C4-2B (cell line): ENCODE measurements around the gene ARHGDIB.

ENCODE experiments used
- H3K27ac ChIP-seq: fragments of 450-650 bp; 2 replicates; pipeline ENCODE4 v1.5.1; 2017
- ZFX ChIP-seq: fragments of 450-650 bp; IDR thresholded peaks from 2 replicates; pipeline ENCODE4 v1.6.1; 2017
- TF ChIP-seq, protein P1 (sequence below): fragments of 450-650 bp; conservative IDR thresholded peaks from 2 replicates; pipeline ENCODE4 v1.5.1; 2017; ENCODE audit warnings: mild to moderate bottlenecking

The ARHGDIB gene

DNA sequence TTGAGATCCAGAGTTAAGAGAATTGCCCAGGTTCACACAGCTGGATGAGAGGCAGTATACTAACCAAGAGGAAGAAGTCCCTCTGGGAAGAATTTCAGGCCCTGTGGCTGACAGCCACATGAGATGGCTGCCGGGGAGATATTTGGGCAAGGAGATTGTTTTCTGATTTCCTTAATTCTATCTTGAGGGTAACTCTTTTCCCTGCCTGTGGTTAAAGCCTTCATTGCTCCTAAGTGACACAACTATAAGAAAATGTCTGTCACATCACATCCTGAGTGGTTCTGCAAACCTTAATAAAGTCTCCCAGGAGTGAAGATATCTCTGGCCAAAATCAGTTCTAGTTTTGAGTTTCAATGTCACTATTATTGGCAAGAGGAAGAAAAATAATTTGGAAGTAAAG, 9.6 kb downstream of the ARHGDIB start:
- H3K27ac ChIP-seq: no peak overlapping the region
- no peak for TF ChIP-seq ZFX
- TF ChIP-seq, protein P1, sequence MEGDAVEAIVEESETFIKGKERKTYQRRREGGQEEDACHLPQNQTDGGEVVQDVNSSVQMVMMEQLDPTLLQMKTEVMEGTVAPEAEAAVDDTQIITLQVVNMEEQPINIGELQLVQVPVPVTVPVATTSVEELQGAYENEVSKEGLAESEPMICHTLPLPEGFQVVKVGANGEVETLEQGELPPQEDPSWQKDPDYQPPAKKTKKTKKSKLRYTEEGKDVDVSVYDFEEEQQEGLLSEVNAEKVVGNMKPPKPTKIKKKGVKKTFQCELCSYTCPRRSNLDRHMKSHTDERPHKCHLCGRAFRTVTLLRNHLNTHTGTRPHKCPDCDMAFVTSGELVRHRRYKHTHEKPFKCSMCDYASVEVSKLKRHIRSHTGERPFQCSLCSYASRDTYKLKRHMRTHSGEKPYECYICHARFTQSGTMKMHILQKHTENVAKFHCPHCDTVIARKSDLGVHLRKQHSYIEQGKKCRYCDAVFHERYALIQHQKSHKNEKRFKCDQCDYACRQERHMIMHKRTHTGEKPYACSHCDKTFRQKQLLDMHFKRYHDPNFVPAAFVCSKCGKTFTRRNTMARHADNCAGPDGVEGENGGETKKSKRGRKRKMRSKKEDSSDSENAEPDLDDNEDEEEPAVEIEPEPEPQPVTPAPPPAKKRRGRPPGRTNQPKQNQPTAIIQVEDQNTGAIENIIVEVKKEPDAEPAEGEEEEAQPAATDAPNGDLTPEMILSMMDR: no peak

DNA sequence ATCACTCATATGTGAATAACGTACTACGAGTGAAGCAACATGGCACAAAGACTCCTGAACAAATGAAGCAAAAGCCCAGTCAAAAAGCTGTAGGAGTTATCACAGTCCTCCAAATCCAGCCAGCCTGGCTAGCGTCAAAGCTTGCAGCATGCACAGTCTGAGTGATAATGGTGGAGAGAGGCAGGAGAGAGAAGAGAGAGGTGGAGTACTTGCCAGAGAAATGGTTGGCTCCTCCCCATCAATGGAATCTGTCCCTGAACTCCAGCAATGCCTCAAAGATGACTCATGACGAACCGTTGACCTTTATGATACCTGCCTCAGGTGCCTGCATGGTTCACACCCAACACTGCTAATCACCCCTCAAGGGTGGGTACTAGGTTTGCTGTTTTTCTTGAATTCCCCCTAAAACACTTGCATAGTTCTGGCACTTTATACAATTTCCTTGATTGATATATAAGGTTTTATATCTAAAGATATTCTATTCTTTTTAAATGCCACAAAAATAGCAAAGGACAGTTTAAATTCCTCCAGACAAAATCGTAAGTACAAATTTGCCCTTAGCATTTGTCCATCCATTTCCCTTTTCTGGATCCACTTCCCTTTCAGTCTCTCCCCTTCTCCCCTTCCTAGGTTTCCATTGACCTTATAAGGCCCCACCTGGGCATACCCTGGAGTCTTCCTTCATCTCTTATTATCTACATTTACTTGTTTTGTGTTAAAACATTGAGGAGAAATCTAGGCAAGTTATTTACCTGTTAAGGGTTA, 10.2 kb downstream of the ARHGDIB start:
- TF ChIP-seq ZFX: no peak
- TF ChIP-seq, protein P1: no peak
- H3K27ac ChIP-seq: no peak overlapping the region

DNA sequence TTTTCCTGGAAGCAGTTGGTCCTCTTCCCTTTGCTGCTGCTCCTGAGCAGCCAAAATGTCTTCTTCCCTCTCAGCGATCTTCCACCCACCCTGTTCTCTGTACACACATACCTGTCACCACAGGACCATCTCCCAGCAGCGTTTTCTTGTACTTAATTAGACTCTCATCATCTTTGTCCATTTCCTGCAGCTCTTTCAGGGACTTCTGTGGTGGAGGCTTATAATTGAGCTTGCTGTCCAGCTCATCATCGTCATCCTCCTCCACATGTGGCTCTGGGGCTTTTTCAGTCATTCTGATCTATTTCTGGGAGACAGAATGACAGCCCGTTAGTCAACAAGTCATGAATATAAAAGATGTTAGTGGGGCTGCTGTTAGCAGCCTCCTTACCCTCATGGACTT, 11.0 kb downstream of the ARHGDIB start:
- TF ChIP-seq ZFX: no peak
- TF ChIP-seq, protein P1: no peak
- no peak overlapping the region for H3K27ac ChIP-seq

DNA sequence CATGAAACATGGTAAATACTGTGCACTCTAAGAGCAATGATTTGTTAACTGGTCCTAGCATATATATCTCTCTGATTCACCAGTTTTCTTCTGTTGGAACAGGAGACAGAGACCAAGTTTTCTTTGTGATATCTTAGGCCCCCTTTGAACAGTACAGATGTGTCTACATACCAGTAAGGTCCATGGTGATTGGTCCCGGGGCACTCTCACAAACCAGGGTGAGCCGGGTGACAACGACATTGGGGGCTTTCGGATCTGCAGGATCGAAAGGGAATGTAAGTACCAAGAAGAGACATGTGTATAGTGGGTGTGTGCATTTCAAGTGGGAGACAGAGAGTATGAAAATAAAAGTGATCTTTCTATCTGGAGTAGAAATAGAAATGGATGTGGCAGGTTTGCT, 11.8 kb downstream of the ARHGDIB start:
- H3K27ac ChIP-seq: no peak overlapping the region
- no peak for TF ChIP-seq ZFX
- TF ChIP-seq, protein P1: no peak

DNA sequence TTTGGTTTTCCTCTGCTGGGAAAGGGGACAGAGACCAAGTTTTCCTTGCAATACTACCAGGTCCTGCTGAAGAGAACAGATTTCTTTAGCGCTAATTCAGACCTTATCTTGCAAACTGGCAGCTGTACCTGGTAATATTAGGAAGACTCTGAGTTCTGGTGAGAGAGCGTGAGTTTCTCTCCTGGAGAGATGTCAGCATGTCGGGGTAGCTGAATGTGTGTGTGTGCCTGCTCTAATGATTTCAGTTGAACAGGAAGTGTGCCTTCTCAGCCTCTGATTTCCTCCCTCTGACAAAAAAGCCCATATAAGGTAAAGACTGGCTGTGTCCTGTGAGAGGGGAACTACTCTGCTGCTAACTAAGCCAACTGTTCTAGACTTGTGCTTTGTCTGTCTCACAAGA, 12.7 kb downstream of the ARHGDIB start:
- H3K27ac ChIP-seq: no peak overlapping the region
- TF ChIP-seq, protein P1: no peak
- TF ChIP-seq ZFX: no peak

DNA sequence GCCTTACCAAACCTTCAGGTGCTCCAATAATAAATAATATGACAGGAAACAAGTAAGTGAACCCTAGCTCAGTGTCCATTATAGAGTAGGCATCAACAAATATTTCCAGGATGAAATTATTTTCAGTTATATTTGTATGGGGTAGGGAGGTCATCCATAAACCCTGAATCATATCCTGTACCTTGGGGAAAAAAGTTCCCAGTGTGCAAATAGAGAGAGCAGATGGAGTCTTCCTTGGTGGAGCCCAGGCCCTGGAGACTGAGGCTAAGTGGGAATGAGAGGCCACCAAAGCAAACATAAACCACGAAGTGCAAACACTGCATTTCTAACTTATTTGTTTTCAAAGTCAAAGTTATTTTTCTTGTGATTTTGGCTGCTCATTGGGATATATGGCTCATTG, 14.5 kb downstream of the ARHGDIB start:
- TF ChIP-seq, protein P1: no peak
- TF ChIP-seq ZFX: no peak
- no peak overlapping the region for H3K27ac ChIP-seq

DNA sequence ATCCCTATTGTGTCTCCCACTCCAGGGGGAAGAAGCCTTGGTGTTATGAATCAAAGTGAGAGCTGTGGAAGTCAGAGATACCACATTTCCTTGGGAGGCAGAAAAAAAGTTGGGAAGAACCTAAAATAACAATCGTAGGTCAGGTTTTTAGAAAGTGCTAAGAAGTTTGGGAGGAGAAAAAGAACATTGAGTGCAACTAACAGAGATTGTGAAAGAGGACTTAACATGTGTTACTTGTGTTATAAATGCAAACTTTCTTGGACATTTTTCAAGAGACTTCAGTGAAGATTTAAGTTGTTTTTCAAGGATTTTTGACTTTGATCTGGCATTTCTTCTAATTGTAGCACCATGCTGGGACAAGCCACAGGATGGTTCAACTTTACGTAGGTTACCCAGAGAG, 15.2 kb downstream of the ARHGDIB start:
- no peak overlapping the region for H3K27ac ChIP-seq

More for the DNA sequence above, 15.2 kb downstream of the ARHGDIB start:
- TF ChIP-seq, protein P1: no peak
- TF ChIP-seq ZFX: no peak
